OCI-M1 (cell line): Measurements from ENCODE around the gene TM7SF2.
A peak's percentile ranks its signal among the peaks of the same experiment; 100 is the strongest.
"Not testable (repeated sequence)": the region's sequence is repeated elsewhere in the genome, so short reads cannot be mapped to it uniquely, and the experiment has no call there.

Experiments used
- DNase-seq: peaks from one replicate; lab custom pipeline; 2025; lab: John Stamatoyannopoulos, UW

Gene TM7SF2

DNA sequence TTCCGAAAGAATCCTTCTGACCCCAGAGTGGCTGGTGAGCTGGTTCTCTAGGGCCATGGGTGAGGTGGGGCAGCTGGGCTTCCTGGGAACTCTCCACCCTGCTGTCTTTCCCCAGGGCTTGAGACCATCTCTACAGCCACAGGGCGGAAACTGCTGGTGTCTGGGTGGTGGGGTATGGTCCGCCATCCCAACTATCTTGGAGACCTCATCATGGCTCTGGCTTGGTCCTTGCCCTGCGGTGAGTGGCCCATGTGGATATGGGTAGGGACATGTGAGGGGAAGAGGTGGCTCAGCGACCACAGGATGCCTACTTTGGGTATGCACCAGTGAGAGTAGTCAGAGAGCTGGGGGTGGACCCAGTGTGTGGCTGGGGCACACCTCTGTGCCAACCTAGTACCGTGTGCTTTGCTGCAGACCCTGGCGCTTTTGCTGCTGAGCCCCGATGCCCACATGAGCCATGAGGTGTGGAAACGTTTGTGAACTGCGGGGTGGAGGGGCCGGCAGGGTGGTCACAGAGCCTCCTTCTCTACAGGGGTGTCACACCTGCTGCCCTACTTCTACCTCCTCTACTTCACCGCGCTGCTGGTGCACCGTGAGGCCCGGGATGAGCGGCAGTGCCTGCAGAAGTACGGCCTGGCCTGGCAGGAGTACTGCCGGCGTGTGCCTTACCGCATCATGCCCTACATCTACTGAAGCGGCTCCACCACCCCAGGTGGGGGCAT is 3.9 kb downstream of the TM7SF2 start:
- no peak for DNase-seq

DNA sequence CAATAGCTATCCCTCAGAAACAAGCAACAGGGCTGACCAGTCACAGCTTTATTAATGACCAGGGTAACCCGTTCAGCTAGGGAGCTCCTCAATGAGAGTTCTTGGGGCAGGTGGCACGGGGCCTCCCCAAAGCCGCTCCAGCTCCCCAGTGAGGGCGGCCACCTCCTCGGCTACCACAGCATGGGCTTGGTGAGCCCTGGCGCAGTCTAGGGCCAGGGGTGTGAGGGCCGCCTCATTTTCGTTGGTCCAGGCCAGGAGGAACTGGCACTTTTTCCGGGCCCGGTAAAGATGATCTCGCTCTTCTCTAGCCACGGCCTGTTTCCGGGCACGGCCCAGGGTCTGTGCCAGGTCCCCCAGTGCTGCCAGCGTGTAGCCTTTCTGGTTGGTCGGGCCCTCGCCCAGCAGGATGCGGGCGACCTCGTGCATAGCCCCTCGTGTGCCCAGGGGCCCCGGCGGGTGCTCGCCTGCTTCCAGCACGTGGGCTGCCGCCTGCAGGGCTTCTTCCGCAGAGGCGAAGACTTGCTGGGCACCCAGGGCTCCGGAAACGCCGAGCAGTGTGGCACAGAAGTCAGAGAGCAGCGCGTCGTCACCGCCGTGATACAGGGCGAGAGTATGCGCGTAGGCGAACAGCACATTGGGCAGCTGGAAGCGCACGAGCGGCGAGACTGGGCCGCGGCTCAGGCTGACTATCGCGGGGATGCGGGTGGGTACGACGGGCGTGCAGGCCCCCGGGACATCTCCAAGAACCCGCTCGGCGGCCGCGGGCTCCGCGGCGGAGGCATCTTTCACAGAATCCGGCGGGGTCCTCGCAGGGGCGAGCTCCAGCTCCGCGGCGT is 4.9 kb downstream of the TM7SF2 start:
- DNase-seq, result no peak

DNA sequence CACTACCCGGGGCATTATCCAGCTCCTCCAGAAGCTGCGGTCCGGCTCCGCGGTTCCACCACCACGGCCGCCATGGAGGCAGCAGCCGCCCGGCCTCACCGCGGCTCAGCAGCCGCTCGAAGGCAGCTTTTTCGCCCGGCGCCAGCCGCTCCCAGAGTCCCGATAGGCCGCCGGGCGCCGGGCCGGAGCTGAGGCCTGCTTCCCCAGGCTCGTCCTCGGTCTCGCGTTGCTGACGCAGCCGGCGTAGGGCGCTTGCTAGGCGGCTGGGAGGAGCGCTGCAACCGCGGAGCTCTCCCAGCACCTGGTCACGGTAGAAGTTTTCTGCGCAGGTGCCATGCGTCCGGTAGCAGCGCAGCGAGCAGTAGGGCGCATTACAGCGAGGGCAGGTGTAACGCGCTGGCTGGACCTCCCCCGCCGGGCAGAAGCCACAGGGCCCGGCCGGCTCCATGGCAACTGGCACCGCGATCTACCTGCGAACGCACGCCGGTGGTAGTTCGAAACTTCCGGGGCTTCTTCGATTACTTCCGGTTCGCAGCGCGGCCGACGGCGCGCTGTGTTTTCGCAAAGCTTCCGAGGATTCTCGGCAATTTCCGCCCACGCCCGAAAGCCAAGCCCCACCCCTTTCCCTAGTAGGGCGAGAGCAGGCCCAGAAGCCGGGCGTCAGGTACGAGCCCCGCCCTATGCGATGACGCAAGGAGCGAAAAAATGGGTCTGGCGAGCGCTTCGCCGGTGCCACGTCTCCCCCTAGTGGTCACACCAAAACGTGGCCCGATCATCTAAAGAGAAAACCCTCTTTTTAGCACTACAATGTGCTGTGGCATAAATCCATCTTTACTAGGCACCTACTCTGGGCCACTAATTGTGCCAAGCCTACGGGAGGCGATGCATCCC is 5.8 kb downstream of the TM7SF2 start, which contains the start of gene ZNHIT2:
ZNHIT2 (minus strand) TSS at position 496 of the 891 bp plus-strand sequence; CDS start at position 448, 48 bp downstream.
- DNase-seq, result peak; percentile 99

DNA sequence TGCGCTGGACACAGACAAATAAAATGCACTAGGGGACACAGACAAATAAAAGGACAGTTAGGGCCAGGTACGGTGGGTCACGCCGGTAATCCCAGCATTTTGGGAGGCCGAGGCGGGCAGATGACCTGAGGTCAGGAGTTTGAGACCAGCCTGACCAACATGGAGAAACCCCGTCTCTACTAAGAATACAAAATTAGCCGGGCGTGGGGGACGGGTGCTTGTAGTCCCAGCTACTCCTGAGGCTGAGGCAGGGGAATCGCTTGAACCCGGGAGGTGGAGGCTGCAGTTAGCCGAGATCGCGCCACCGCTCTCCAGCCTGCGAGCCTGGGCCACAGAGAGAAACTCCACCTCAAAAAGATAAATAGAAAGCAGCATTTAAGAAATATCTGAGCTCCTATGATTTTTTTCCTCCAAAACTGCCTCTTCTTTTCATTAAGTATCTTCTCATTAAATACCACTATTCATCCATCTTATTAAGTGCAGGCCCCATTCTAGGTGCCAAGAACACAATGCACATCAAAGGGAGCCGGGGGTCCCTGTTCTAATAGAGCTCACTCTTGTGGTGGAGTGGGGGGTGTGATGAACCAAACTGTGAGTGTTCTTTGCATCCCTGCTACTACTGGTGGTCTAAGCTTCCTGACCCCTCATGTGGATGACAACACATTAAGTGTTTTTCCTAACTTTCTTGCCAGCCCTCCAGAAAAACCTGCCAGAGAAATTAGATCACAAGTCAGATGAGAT is 6.6 kb downstream of the TM7SF2 start:
- no peak for DNase-seq

DNA sequence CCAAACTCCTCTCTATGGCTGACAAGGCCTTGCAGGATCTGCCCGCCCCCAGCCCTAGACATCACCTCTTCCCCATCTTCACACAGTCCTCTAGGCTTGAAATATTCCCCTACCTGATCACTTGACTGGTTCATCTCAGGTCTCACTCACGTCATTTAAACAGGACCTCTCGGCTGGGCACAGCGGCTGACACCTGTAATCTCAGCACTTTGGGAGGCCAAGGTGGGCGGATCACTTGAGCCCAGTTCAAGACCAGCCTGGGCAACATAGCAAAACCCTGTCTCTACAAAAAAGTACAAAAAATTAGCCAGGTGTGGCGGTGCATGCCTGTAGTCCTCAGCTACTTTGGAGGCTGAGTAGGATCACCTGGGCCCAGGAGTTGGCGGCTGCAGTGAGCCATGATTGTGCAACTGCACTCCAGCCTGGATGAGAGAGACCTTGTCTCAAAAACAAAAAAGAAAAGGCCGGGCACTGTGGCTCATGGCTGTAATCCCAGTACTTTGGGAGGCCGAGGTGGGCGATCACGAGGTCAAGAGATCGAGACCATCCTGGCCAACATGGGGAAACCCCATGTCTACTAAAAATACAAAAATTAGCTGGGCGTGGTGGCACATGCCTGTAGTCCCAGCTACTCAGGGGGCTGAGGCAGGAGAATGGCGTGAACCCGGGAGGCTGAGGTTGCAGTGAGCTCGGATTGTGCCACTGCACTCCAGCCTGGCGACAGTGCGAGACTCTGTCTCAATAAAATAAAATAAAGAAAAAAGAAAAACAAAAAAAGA is 7.4 kb downstream of the TM7SF2 start:
- DNase-seq, result not testable (repeated sequence)

DNA sequence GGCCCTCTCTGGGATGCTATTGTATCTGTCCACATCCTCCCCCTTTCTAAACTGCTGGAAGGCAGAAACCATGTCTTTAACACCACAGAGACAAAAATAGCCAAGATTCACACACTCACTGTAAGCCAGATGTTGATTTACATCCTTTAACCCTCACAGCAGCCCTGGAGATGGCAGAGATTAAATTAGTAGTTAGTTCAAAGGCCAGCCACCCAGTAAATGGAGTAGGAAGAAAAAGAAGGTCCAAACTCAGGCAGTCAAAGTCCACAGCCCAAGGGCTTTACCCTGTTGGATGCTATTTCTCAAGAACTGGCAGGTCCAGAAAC is 8.0 kb downstream of the TM7SF2 start:
- DNase-seq, result no peak

DNA sequence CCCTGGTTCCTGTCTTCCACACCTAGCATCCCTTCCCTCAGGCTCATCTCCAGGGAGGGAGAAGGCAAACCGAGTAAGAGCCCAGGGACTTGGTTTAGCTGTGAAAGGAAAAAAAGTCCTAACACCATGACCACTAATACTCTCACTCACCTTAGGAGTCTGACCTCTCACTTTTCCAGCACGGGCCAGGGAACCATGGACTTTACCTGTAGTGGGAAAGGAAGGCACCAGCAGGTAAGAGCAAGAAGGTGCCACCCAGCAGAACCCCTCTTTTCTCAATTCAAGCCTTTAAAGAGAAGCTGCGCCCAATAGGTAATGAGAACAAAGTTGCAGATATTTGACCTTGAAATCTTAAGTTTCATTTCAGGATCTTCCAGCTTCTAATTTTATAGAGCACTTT is 9.2 kb downstream of the TM7SF2 start:
- no peak for DNase-seq

DNA sequence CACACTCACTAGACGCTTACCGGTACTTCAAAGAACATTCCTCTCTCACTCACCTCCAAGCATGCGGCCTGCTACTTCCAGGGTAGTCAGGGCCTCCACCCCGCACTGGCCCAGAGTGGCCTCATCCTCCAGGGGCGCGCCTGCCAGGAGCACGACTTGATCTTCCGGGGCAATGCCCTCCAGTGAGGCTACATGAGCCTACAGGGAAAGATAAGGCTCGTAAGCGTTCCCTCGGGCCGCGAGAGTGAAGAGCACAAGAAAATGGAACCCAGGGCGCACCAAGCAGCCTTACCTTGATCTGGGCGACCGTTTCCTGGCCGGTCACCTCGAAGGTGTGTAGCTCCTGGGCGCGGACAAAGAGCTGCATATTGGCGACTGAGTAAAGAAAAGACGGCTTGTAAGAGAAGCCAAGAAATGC is 9.8 kb downstream of the TM7SF2 start:
- peak; percentile 37 for DNase-seq

DNA sequence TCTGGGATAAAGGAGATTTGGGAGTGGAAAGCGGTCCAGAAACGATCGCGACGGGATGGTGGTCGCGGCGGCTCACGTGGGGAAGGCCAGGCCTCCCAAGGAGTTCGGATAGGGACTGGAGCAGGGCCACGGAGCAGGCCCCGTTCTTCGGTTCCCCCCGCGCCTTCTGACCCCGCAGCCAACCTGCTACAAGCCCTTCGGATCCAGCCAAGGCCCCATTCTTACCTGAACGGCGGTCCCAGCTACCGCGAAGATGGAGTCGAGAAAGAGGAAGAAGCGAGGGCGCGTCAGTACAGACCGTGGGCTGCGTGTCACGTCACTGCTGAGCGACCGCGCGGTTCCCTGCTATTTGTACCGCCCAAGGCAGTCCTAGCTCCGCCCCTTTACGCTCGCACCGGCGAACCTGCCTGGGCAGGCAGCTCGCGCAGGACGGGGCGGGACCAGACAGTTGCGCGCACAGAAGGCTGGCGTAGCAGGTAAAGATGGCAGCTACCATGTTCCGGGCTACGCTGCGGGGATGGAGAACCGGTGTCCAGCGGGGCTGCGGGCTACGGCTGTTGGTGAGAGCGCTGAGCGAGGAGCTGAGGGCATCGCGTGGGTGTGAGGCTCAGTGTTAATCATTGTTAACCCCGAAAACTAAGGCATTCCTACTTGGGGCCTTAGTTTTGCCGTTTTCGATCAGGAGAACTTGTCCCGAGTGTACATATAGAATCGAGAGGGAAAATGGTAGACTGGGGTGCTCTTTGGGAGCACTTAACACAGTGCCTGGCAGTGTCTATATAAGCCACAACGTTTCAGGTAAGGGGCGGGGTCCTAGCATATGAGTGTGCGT is 10.4 kb downstream of the TM7SF2 start, which contains the start of the genes FAU and MRPL49:
FAU (minus strand) TSS at position 270 of the 832 bp plus-strand sequence. CDS start 321 bp downstream, outside the sequence.
MRPL49 (plus strand) TSS at position 457 of the 832 bp plus-strand sequence; CDS start at position 483, 26 bp downstream.
- peak; percentile 99 for DNase-seq

DNA sequence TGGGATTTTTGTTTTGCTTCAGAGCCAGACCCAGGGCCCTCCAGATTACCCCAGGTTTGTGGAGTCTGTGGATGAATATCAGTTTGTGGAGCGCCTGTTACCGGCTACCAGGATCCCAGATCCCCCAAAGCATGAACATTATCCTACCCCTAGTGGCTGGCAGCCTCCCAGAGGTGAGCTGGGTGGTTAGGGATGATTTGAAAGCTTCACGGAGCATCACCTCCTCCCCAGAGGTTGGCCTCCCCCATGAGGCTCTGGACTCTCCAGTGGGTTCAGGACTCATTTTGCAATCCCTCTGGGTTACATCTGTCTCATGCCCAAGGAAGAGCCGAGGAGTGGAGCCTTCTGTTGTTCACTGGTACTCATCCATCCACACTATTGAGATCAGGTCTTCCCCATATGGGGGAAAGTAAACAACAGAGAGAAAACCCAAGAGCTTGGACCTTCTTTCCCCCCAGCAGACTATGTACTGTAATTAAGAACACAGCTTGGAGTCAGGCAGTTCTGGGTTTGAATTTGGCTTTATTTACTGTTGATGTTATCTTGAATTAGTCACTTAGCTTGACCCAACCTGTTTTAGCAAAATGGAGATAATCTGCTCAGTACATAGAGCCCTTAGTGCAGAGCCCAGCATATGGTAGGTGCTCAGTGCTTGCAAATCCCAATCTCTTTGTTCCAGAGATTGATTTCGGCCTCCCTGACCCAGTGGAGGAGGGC is 13.0 kb downstream of the TM7SF2 start:
- no peak for DNase-seq

DNA sequence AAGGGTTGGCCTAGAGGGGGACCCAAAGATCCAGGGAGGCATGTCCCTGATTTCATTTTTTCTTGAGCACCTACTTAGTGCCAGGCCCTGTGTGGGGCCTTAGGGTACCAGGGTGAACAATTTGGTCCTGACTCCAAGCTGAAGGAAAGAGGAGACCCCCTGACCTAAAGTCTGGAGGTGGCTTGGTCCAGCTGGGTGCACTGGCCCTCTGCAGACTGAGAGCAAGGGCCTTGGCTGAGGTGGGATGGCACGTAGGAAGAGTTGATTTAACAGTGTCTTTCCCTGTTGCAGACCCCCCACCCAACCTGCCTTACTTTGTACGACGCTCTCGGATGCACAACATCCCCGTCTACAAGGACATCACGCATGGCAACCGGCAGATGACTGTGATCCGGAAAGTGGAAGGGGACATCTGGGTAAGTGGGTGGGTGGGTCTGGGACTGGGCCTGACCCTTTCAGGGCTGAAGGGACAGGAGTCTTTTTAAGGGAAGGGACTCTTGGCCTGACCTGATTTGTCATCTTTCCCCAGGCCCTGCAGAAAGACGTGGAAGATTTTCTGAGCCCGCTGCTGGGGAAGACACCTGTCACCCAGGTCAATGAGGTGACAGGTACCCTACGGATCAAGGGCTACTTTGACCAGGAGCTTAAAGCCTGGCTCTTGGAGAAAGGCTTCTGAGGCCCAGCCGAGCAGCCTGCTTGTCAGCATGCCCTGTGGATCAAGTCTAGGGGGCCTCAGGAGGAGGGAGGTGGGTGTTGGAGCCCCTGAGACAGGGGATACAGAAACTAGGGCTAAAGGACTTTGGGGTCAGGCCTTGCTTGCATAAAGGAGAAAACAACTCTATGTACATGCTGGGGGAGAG is 13.8 kb downstream of the TM7SF2 start:
- DNase-seq, result no peak

DNA sequence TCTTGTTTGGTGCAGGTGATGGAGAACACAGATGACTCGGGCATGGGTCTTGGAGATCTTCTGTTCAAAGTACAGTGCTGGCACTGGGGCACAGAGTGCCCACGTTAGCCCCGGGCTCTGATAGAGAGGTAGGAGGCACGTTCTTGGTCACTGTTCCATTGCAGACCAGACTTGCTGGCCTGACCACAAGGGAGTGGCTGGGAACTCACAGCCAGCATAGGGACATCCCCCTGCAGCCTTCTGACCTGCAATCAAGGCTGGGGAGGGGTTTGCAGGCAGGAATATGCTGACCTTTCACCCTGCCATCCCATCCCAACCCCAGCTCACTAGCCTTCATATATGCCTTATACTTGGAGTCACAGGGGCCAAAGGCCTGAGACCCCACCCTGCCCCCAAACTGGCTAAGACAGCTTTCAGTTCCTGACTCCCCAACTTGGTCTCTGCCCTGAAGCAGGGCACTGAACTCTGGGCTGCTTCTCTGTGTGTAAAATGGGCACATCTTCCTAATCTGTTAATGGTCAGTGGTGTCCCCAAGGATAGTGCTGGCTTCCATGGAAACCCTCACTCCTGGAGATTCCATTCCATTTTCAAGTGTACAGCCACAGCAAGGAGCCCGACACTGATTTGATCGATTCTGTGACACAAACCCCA is 15.1 kb downstream of the TM7SF2 start:
- DNase-seq, result no peak

DNA sequence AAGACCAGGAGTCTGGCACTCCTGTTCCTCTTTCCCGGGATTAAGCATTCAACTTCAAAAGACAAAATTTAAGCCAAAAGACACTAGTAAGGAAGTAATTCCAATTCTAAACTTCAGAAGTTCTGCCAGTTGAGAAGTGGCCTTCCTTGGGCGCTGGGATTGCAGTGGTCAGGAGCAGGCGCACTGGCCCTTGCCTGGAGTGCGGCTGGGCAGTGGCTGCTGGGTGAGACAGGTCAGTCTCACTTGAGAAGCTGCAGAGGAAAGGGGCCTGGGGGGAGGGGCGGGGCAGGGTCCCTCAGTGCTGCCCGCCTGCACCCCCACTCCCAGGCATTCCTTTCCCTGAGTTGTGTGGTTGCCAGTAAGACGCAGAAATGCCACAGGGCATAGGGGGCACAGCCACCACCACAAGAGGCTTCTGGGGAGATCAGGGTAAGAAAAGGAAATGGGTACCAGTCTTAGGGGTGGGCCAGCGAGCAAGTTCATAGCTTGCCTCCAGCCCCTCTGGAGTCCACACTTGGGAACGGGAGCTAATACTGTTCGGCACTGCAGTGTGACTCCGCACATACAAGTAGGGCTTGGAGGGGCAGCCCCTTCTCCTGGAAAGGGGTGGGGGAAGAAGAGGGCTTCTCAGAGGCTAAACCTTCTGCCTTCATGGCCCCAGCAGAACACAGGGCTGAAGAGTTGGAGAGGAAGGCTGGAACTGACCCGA is 16.0 kb downstream of the TM7SF2 start:
- DNase-seq, result no peak

DNA sequence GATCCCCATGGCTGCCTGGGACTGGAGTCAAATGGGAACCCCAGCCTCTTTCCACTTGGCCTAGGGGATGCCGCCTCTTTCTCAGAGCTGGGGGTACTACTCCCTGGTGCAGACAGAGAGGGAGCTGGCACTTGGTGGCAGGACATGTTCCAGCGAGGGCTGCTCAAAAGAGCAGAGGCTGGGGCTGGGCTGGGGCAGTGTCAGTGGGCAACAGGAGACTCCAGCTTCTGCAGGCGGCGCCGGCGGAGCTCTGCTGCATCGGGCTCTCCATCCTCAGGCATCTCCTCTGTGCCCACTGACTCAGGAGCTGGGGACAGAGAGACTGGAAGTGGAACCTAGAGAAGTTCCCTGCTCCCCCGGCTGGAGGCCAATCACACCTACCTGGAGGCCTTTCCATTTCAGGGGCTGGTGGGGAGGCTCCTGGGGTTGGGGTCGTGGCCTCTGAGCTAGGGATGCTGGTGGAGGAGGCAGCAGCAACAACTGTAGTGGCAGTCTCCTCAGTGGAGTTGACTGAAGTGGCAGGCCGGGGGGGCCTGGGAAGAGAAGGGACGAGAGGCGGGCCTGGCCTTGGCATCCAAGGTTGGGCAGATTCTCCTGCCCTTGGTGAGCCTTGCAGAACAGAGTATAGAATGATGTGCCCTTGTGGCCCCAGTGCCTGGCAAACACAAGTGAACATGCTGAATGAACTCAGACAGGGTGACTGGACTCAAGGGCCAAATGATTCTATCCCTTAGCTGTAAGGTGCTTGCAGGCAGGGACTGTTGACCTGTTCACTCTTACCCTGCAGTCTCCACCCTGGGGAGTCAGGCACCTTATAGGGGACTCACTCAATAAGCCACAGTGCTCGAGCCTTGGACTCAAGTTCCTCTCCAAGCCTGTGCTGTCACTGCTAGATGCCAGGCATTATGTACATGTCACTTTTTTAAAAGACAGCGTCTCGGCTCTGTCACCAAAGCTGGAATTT is 16.8 kb downstream of the TM7SF2 start:
- no peak for DNase-seq

DNA sequence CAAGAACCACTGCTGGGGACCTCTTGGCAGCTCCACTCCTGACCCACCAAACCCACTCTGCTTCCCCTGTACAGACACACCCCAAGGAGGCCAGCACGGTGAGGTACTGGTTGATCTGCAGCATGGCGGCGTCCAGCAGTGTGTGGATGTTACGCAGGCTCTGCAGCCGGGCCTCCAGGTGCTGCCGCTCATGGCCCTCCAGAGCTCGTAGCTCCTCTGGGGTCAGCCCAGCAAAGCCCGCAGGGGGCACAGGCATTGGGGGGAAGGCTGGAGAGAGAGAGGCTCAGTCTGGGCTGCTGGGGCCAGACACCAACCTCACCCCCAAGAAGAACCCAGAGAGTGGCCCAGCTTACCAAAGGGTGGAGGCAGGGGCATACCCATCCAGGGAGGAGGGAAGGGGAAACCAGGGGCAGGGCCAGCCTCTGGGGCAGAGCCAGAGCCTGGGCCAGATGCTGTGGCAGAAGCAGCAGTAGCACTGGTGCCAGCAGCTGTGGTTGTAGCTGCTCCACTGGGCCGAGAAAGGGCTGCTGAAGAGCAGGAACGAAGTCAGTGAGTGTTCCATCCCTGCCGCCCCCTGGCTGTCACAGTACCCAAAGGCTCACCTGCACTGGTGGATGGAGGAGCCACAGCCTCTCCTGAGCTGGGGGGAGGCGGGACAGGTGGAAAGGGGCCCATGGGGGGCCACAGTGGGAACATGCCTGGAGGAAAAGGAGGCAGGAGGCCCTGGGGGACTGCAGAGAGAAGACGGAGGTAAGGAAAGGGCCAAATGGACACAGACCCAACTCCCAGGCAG is 18.2 kb downstream of the TM7SF2 start:
- no peak for DNase-seq
